ENCODE data around the gene SLC1A5.

DNA sequence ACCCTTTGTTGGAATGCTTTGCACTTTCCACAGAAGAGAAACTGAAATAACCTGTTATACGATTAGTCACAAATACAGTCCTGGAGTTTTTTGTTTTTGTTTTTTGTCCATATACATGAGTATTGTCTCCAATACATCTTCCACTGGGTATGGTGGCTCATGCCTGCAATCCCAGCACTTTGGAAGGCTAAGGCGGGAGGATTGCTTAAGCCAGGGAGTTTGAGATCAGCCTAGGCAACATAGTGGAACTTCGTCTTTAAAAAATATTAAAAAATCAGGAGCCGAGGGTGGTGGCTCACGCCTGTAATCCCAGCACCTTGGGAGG lies 37.3 kb upstream of the SLC1A5 start:
- TF ChIP-seq, protein P1, sequence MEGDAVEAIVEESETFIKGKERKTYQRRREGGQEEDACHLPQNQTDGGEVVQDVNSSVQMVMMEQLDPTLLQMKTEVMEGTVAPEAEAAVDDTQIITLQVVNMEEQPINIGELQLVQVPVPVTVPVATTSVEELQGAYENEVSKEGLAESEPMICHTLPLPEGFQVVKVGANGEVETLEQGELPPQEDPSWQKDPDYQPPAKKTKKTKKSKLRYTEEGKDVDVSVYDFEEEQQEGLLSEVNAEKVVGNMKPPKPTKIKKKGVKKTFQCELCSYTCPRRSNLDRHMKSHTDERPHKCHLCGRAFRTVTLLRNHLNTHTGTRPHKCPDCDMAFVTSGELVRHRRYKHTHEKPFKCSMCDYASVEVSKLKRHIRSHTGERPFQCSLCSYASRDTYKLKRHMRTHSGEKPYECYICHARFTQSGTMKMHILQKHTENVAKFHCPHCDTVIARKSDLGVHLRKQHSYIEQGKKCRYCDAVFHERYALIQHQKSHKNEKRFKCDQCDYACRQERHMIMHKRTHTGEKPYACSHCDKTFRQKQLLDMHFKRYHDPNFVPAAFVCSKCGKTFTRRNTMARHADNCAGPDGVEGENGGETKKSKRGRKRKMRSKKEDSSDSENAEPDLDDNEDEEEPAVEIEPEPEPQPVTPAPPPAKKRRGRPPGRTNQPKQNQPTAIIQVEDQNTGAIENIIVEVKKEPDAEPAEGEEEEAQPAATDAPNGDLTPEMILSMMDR (IDR thresholded peaks at IDR 0.05) = no peak
- TF ChIP-seq POLR2AphosphoS5 (IDR thresholded peaks at IDR 0.05) = no peak
- no peak for TF ChIP-seq POLR2A (IDR thresholded peaks at IDR 0.05)
